A549 (cell line): Measurements from ENCODE around the gene TMEM60. TPM values are rescaled to one million over a fixed set of nuclear protein-coding genes. Genes with fewer than 3 reads are reported as not detected.

Source experiments
- ATAC-seq, 2 experiments: fragments of 200-7000 bp in 1 of 2; fragments of >200 bp in 1 of 2; cut with Nextera tagmentation in 1 of 2; cut with Tn5 transposase in 1 of 2; 3 replicates each; pipeline versions ENCODE4 v1.8.0 to v1.9.1; 2018 to 2020; ENCODE audit warnings: mild to moderate bottlenecking in 1 of 2, moderate library complexity in 1 of 2
- CTCF ChIA-PET: fragments of 300-600 bp; sonication (Branson Sonifier 250); formaldehyde crosslinking; extraction: SDS; loops from one replicate; lab custom pipeline; 2021; ENCODE audit warnings: antibody characterized with exemption, inconsistent platforms; lab: Yijun Ruan, JAX
- POLR2A ChIA-PET: fragments of 350-600 bp; formaldehyde crosslinking; extraction: SDS; loops from one replicate; lab custom pipeline; 2021; ENCODE audit warnings: antibody characterized with exemption, inconsistent platforms; lab: Yijun Ruan, JAX
- DNase-seq, 2 experiments: peaks; one replicate each; pipeline versions ENCODE4 v3.0.0 to v3.0.0-alpha.2; 2011 to 2016; ENCODE audit warnings: low read depth in 1 of 2, low spot score in 1 of 2
- FAIRE-seq: peaks from 2 replicates; lab custom pipeline; 2011; peaks lifted over from hg19 to GRCh38; lab: Jason Lieb, UNC
- H3K27ac ChIP-seq, 2 experiments: fragments of >200 bp; sonication (Bioruptor Twin); formaldehyde crosslinking; 3 replicates each; pipeline ENCODE4 v1.5.1; 2016 to 2017
- H3K4me1 ChIP-seq: fragments of >200 bp; sonication (Bioruptor Twin); formaldehyde crosslinking; 3 replicates; pipeline ENCODE4 v1.6.1; 2016
- H3K4me2 ChIP-seq: fragments of >200 bp; sonication (Bioruptor Twin); formaldehyde crosslinking; 3 replicates; pipeline ENCODE4 v1.6.1; 2016
- H3K4me3 ChIP-seq: fragments of >200 bp; sonication (Bioruptor Twin); formaldehyde crosslinking; 3 replicates; pipeline ENCODE4 v1.5.1; 2016
- H3K9me3 ChIP-seq: fragments of >200 bp; sonication (Bioruptor Twin); formaldehyde crosslinking; 3 replicates; pipeline ENCODE4 v1.6.1; 2016
- BHLHE40 ChIP-seq: IDR thresholded peaks from 2 replicates; pipeline ENCODE4 v1.6.1; 2012; ENCODE audit warnings: low read depth, low read length, inconsistent platforms
- CBX2 ChIP-seq: fragments of 200-600 bp; sonication (generic); IDR thresholded peaks from 2 replicates; pipeline ENCODE4 v1.6.1; 2016; ENCODE audit warnings: low read depth, mild to moderate bottlenecking, borderline replicate concordance
- CBX8 ChIP-seq: fragments of 200-600 bp; sonication (generic); IDR thresholded peaks from 2 replicates; pipeline ENCODE4 v1.6.1; 2016
- CTCF ChIP-seq: fragments of >200 bp; sonication (Bioruptor Twin); formaldehyde crosslinking; IDR thresholded peaks from 3 replicates; pipeline ENCODE4 v1.5.1; 2016
- E2F6 ChIP-seq: IDR thresholded peaks from 2 replicates; pipeline ENCODE4 v1.6.1; 2012; ENCODE audit warnings: low read depth, borderline replicate concordance
- EHF ChIP-seq: fragments of 250-450 bp; sonication (Bioruptor Pico); IDR thresholded peaks from 2 replicates; pipeline ENCODE4 v1.5.0; 2020; ENCODE audit warnings: mild to moderate bottlenecking
- ELK1 ChIP-seq: fragments of 150-350 bp; IDR thresholded peaks from 2 replicates; pipeline ENCODE4 v1.6.1; 2014; ENCODE audit warnings: low read depth, mild to moderate bottlenecking, low read length
- EP300 ChIP-seq, 2 experiments: fragments of >200 bp; sonication (Bioruptor Twin); formaldehyde crosslinking; IDR thresholded peaks; 2 replicates in 1 of 2; 3 replicates in 1 of 2; pipeline ENCODE4 v1.6.1; 2016 to 2017
- ESRRA ChIP-seq: fragments of 150-350 bp; IDR thresholded peaks from 2 replicates; pipeline ENCODE4 v1.6.1; 2014; ENCODE audit warnings: mild to moderate bottlenecking, low read length, borderline replicate concordance
- FOSB ChIP-seq: fragments of 250-450 bp; sonication (Bioruptor Pico); IDR thresholded peaks from 2 replicates; pipeline ENCODE4 v1.5.0; 2020; ENCODE audit warnings: mild to moderate bottlenecking, moderate library complexity
- GATA3 ChIP-seq: IDR thresholded peaks from 2 replicates; pipeline ENCODE4 v1.6.1; 2012; ENCODE audit warnings: borderline replicate concordance
- HMGXB4 ChIP-seq: fragments of 250-450 bp; sonication (Bioruptor Pico); IDR thresholded peaks from 2 replicates; pipeline ENCODE4 v1.5.0; 2021; ENCODE audit warnings: mild to moderate bottlenecking, moderate library complexity, borderline replicate concordance
- HOXA7 ChIP-seq: fragments of 250-450 bp; sonication (Bioruptor Pico); IDR thresholded peaks from 2 replicates; pipeline ENCODE4 v1.5.0; 2020; ENCODE audit warnings: mild to moderate bottlenecking, moderate library complexity
- KDM1A ChIP-seq: fragments of 200-600 bp; sonication (generic); IDR thresholded peaks from 2 replicates; pipeline ENCODE4 v1.6.1; 2016; ENCODE audit warnings: low read depth, mild to moderate bottlenecking
- KDM5A ChIP-seq: fragments of 200-600 bp; sonication (generic); IDR thresholded peaks from 2 replicates; pipeline ENCODE4 v1.6.1; 2016; ENCODE audit warnings: antibody characterized with exemption, mild to moderate bottlenecking
- MAFK ChIP-seq: fragments of 450-650 bp; IDR thresholded peaks from 2 replicates; pipeline ENCODE4 v1.6.1; 2014; ENCODE audit not compliant: partially characterized antibody
- MAX ChIP-seq: IDR thresholded peaks from 2 replicates; pipeline ENCODE4 v1.6.1; 2012
- NPAS2 ChIP-seq: fragments of 250-450 bp; sonication (Bioruptor Pico); IDR thresholded peaks from 2 replicates; pipeline ENCODE4 v1.8.0; 2022; ENCODE audit warnings: mild to moderate bottlenecking, moderate library complexity, borderline replicate concordance
- POLR2A ChIP-seq: IDR thresholded peaks from 2 replicates; pipeline ENCODE4 v1.6.1; 2012; ENCODE audit warnings: mild to moderate bottlenecking, low read length
- RARB ChIP-seq: fragments of 250-450 bp; sonication (Bioruptor Pico); IDR thresholded peaks from 2 replicates; pipeline ENCODE4 v1.8.0; 2021; ENCODE audit warnings: mild to moderate bottlenecking, moderate library complexity
- RFX5 ChIP-seq: fragments of 450-650 bp; IDR thresholded peaks from 2 replicates; pipeline ENCODE4 v1.7.1; 2014; ENCODE audit warnings: antibody characterized with exemption, mild to moderate bottlenecking, moderate library complexity
- USF2 ChIP-seq: fragments of 450-650 bp; IDR thresholded peaks from 2 replicates; pipeline ENCODE4 v1.6.1; 2014; ENCODE audit warnings: antibody characterized with exemption
- ZC3H11A ChIP-seq: fragments of 450-650 bp; IDR thresholded peaks from 2 replicates; pipeline ENCODE4 v1.6.1; 2014; ENCODE audit warnings: antibody characterized with exemption, mild to moderate bottlenecking
- ZNF302 ChIP-seq: fragments of 250-450 bp; sonication (Bioruptor Pico); IDR thresholded peaks from 2 replicates; pipeline ENCODE4 v1.9.0; 2021; ENCODE audit warnings: inconsistent platforms, mild to moderate bottlenecking, moderate library complexity
- ZSCAN20 ChIP-seq: fragments of 250-450 bp; sonication (Bioruptor Pico); IDR thresholded peaks from 2 replicates; pipeline ENCODE4 v1.8.0; 2022; ENCODE audit warnings: mild to moderate bottlenecking, moderate library complexity
- WGBS: methylation state at CpG from one replicate; pipeline ENCODE4 v1.1.6; 2017; ENCODE audit errors: missing lambda C conversion rate; 5-methylcytosine and 5-hydroxymethylcytosine counted together
- polyA plus RNA-seq, 4 experiments: library from polyadenylated mRNA; depleted of rRNA in 3 of 4; stranded (reverse); fragments of >200 nt; fragmentation: RNase III in 1 of 4; extraction: RNeasy Plus Mini Kit Qiagen cat#74134 plus additional on column Dnase treatment in 1 of 4; gene quantifications; 2 replicates in 3 of 4; 3 replicates in 1 of 4; pipeline ENCODE4 v1.2.3, GENCODE V29; 2011 to 2017

The TMEM60 gene
- polyA plus RNA-seq, 2 of the 4 experiments (the other 2 are of a cell fraction), result 33.8 to 54.7 TPM

GRCh38 chr7:77746164-77746823, 51.9 kb downstream of the TMEM60 start (continued):
- TF ChIP-seq HMGXB4 (CRISPR knock-in tag) (no peak), ZNF302 (CRISPR knock-in tag) (no peak), KDM1A (no peak), POLR2A (no peak), GATA3 (no peak), CBX2 (no peak), RFX5 (no peak), ZSCAN20 (CRISPR knock-in tag) (no peak), MAX (no peak), RARB (CRISPR knock-in tag) (no peak), MAFK (no peak)

- H3K4me2 ChIP-seq, result no peak overlapping the region
- ChIA-PET CTCF (interaction anchor here (1.1 to 2.3 kb wide), 2 partner anchors 13 to 88 kb away, joined by 4 to 9 read pairs; no protein-coding TSS in a partner anchor), POLR2A (no interaction called here)
- no peaks in the 10 kb centered on the region for H3K9me3 ChIP-seq
- no peak for DNase-seq
- WGBS, result 96% methylated on average over 4 of the region's 4 CpGs
- ATAC-seq, result no peak
- H3K27ac ChIP-seq, result no peak overlapping the region
- H3K4me3 ChIP-seq, result no peak overlapping the region
- peaks cover 9% of the 10 kb centered on the region; the same call in 2 of the 3 replicates for H3K4me1 ChIP-seq
- TF ChIP-seq KDM5A, result no peak
- no peak for TF ChIP-seq CBX2
- TF ChIP-seq FOSB, result no peak
- TF ChIP-seq CBX8, result no peak
- TF ChIP-seq POLR2A, result no peak
- TF ChIP-seq ELK1, result no peak
- no peak for TF ChIP-seq HOXA7 (CRISPR knock-in tag)
- no peak for TF ChIP-seq ZC3H11A
- no peak for TF ChIP-seq CTCF
- no peak for TF ChIP-seq E2F6
- TF ChIP-seq EHF (CRISPR knock-in tag), result no peak
- no peak for TF ChIP-seq ZNF302 (CRISPR knock-in tag)
- TF ChIP-seq MAX, result no peak
- TF ChIP-seq EP300 (IDR thresholded peaks at IDR 0.05), result no peak
- no peak for TF ChIP-seq USF2
- TF ChIP-seq NPAS2 (CRISPR knock-in tag), result no peak
- TF ChIP-seq BHLHE40, result no peak
- TF ChIP-seq ZSCAN20 (CRISPR knock-in tag), result no peak
- no peak for TF ChIP-seq ESRRA
- FAIRE-seq, result no peak
Measured at GRCh38 chr7:77745746-77746145, 52.5 kb downstream of the TMEM60 start.

Other genes with a start within 250 kb of the TMEM60 start
- 10.5 and 13.0 TPM in 2 replicates for gene RSBN1L, start 102.0 kb downstream of the TMEM60 start, polyA plus RNA-seq (2011; rRNA removed)
- 9.9 to 11.1 TPM (median 11.1 TPM) in 3 replicates for gene RSBN1L, start 102.0 kb downstream of the TMEM60 start, polyA plus RNA-seq (2017; fragmentation: RNase III; extraction: RNeasy Plus Mini Kit Qiagen cat#74134 plus additional on column Dnase treatment)
- gene PHTF2, start 339 bp upstream of the TMEM60 start, polyA plus RNA-seq (2011; rRNA removed), result 35.5 and 41.6 TPM in 2 replicates
- 11.0 to 14.5 TPM (median 13.1 TPM) in 3 replicates for gene PHTF2, start 339 bp upstream of the TMEM60 start, polyA plus RNA-seq (2017; fragmentation: RNase III; extraction: RNeasy Plus Mini Kit Qiagen cat#74134 plus additional on column Dnase treatment)